Stimulated activated CD4-positive, alpha-beta T cell treated with anti-CD3 and anti-CD28 coated beads, TNF-alpha, amount 100 ng/mL, for 24 hours (primary cell): ENCODE results near the gene ATP10A.

ENCODE experiments used
- DNase-seq, 3 experiments: peaks; one replicate each; pipeline ENCODE4 v3.0.0-alpha.2; 2020; ENCODE audit warnings: low read depth in 3 of 3

ATP10A gene

GRCh38 chr15:25812845-25813244 is 50.3 kb downstream of the ATP10A start:
- DNase-seq, result no peak

DNA sequence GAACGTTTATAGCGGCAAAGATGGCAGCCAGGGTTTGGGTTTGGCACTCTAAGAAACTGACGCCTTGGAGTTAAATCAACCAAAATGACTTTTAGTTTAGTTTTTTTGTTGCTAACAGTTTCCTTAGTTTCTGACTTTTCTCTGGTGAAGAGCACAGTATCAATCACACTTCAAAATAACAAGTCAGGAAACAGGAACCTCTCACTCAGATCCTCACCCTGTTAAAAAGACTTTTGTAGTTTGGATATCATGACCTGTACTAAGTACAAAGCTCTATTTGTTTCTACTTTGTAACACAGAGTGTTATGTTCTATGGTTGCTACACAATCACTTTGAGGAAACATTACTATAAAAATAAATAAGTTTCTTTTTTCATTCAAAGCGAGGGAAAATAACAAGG is 51.1 kb downstream of the ATP10A start:
- no peak for DNase-seq

DNA sequence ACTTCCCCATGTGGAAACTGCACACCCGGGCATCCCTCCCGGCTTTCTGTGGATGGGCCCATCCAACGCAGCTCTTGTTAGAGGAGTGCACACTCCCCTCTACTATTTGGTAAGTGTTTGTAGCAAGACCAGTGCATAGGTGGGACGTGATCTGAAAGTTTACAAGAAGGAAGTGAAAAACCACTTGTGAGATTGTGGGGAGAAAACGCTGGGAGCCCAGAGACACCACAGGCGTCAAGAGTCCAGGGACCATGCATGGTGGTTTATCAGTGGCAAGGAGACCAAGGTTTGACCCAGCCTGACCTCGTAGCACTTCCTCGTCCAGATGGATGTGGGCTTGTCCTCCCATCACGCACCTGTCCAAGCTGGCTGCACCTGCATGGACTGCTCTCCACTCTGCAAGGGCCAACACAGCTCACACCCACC is 51.6 kb downstream of the ATP10A start:
- DNase-seq, result no peak

GRCh38 chr15:25810631-25811091 is 52.5 kb downstream of the ATP10A start:
- DNase-seq, result peak in 1 of 3 experiments; percentile 22

DNA sequence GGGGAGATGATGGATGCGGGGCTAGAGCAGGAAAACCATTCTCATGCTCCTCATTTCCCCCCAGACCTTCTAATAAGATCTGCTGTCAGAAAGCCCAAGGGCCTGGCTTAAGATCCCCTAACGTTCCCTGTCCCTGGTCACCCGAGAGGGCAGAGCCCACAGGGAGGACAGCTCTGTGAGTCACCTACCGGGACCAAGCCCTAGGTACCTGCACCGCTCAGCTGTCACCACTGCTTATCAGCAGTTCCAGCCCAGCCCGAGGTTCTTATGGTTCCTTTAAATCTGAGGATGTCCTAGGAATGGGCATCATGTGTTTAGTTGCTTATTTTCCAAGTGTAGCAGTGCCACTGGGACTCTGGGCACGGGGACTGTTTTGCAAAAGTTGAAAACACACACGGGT is 53.0 kb downstream of the ATP10A start:
- no peak for DNase-seq

DNA sequence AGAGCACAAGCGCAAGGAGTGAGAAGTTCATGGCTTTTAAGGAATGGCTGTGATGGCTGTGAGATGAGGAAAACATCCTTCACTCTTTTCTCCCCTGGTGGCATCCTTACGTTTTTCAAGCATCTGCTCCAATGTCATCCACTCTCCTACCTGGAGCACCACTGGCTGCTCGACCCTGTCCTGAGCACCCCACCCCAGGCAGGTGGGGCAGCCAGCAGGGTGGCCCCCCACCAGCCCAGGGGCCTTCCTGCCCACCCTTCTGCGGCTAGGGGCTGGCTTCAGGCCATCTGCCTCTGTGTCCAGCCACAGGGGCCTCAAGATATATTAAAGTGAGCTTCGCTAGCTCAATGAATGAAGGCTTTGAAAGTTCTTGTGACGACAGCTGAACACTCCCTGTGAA is 56.1 kb downstream of the ATP10A start:
- no peak for DNase-seq

DNA sequence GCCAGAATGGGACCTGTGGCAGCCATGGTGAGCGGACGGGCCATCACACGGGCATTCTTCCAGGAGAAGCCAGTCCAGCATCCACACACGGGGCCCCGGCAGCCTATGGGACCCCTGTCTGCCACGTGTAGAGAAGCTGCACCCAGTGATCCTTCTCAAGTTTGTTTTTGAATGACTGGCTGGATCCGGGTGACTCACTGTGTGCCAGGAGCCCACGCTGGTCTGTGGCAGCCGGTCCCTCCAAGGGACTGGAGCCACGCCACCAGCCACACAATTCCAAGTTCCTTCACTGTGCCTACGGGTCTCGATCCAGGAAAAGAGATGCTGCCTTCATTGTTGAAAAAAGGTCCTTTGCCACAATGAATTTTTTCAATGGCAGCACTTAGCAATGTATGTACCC is 58.1 kb downstream of the ATP10A start:
- DNase-seq, result no peak

- DNase-seq, result no peak
Measured at GRCh38 chr15:25804451-25804850, 58.7 kb downstream of the ATP10A start.

DNA sequence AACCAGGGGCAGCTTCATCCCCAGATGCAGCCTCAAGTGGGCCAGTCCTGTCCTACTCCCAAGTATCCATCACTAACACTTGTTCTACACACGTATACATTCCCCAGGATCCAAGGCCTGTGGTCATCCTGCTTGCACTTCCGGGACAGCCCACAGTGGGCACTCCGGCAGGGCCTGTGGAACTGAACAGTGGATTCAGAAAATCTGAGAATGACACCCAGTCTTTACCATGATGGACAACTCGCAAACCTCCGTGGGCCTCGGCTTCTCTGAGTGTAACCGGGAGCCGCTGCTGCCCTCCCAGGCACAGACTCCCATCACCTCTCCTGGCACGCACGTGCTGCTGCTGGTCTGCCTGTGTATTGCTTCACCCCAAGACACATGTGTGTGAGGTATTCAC is 59.6 kb downstream of the ATP10A start:
- DNase-seq, result no peak

- DNase-seq, result no peak
Measured at GRCh38 chr15:25803036-25803435, 60.1 kb downstream of the ATP10A start.

- no peak for DNase-seq
Measured at GRCh38 chr15:25802285-25802830, 60.8 kb downstream of the ATP10A start.

- DNase-seq, result no peak
Measured at GRCh38 chr15:25801586-25802284, 61.4 kb downstream of the ATP10A start.

DNA sequence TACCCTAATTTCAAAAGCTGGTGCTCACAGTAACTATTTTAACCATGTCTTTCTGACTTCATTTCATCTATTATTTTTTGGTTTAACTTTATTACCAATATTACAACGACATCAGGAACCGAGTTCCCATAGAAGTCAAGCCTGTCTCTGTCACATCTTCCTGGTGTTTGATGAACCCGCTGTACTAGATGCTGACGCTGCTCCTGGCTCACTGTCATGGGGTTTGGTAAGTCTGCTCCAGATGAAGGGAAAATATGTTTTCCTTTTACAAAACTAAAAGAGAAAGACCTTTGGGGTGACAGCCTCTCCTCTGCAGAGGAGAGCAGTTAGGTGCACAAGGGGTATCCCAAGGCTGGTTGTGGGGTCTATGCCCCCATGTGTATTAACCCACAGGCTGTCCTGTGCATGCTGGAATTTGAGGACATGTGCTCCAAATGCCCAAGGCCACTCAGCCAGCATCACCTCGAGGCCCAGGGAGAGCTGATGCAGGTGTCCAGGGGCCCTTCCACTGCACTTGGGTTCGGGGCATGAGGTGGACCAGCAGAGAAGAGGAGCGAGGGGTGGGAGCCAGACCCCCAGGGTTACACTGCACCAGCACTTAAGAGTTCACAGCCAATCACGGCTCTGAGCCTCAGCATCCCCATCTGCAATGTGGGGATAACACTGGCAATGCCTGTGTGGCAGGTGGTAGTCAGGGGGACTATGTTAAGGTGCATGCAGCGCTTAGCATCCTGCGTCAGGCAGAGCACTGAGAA is 62.2 kb downstream of the ATP10A start:
- no peak for DNase-seq

GRCh38 chr15:25799906-25800700 is 63.0 kb downstream of the ATP10A start:
- no peak for DNase-seq

DNA sequence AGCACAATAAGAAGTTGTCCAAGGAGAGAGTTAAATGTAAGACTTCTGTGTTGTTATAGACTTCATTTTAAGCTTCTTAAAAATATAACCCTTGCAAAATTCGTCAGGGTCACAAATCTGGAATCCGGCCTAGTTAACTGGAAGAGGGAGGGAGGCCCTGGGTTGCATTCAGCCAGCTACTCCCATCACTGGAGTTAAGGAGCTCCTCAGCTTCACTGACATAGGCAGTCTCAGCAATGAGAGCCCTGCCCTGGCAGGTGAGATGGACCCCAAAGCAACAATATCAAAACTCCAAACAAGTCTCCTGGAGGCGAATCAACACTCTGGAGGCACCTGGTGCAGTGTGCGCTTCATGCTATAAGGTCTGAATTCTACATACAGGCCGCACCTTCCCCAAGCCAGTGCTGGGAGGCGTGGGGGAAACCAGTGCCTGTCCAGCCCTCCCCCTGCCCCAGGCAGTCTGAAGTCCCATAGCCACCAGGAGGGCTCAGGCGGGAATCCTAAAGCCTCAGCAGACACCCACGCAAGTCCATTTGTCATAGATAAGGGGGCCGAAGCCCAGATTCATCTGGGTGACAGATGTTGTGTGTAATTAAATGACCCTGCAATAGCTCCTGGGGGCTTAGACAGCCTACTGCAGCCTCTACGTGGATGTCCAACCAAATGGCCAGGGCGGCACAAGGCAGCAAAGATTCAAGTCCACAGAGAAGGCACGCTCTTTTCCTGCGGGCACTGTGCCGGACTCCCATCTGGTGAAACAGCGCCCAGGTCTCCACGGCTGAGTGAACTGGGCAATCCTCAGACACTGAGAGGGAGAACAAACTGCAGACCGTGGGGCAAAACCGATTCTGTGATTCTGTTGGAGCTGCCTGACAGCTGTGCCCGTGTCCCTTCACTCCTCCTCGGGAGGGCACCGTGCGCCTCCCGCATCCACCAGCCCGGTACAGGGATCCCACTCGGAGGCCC is 64.9 kb downstream of the ATP10A start:
- no peak for DNase-seq

DNA sequence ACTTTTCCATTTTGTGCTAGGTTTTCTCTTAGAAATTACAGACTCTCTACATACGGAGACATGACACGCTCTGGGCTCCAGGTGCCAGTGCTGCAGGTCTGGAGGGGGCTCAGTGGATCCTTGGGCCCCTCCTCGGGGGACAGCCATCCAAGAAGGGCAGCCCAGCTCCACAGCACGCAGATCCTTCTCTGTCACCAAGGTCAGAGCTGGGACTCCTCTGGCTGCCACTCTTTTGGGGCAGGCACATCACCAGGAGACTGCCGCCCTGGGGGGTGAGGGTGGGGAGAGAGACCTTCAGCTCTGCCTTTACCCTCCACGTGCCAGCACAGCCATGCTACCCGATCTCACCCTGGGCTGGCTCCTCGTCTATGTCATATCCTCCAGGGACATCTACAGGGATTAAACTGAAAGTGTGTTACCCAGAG is 65.6 kb downstream of the ATP10A start:
- no peak for DNase-seq

DNA sequence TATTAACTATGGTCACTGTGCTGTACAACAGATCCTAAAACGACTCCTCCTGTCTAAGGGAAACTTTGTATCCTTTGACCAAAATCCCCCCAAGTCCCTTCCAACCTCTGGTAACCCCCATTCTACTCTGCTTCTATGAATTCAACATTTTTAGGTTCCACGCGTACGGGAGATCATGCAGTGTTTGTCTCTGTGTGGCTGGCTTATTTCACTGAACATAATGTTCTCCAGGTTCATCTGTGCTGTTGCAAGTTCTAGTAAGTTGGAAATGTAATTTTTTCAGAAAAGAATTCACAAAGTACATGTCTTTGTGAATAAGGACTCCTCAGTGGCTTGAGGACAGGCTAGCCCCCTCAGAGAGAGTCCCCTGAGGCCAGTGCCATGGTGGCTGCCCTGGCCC is 66.1 kb downstream of the ATP10A start:
- no peak for DNase-seq

DNA sequence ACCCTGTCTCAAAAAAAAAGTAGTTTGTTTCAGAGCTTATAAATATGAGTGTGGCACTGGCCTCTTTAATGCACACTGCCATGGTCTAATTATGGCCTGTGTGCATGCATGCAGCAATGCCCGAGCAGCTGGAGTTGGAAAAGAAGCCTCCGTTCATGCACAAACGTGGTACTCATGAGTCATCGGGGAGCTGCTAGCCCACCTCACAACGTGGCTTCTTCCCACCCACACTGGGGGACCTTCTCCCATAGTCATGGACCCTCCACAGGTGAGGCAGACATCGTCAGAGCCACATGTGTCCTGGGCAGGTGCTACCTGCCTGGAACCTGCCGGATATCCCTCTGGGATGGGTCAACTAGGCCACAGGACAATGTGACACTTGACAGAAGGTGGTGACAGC is 66.7 kb downstream of the ATP10A start:
- DNase-seq, result no peak

DNA sequence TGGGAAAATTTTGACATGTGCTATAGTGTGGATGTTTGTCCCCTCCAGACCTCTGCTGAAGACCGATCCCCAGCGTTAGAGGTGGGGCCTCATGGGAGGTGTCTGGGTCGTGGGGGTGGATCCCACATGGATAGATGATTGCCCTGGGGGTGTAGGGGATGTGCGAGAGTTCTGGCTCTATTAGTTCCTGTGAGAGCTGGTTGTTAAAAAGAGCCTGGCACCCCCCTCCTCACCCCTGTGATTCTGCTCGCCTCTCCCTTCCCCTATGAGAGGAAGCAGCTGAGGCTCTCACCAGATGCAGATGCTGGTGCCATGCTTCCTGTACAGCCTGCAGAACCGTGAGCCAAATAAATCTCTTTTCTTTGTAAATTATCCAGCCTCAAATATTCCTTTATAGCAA is 67.4 kb downstream of the ATP10A start:
- DNase-seq, result no peak

- no peak for DNase-seq
Measured at GRCh38 chr15:25795061-25795460, 68.1 kb downstream of the ATP10A start.
